Activated gamma-delta T cell (primary cell): Measurements from ENCODE around the gene OR1J1.

ENCODE experiments used
- DNase-seq: peaks from one replicate; lab custom pipeline; 2025; lab: John Stamatoyannopoulos, UW

Gene OR1J1

GRCh38 chr9:122445155-122445749, 32.5 kb downstream of the OR1J1 start:
- no peak for DNase-seq

DNA sequence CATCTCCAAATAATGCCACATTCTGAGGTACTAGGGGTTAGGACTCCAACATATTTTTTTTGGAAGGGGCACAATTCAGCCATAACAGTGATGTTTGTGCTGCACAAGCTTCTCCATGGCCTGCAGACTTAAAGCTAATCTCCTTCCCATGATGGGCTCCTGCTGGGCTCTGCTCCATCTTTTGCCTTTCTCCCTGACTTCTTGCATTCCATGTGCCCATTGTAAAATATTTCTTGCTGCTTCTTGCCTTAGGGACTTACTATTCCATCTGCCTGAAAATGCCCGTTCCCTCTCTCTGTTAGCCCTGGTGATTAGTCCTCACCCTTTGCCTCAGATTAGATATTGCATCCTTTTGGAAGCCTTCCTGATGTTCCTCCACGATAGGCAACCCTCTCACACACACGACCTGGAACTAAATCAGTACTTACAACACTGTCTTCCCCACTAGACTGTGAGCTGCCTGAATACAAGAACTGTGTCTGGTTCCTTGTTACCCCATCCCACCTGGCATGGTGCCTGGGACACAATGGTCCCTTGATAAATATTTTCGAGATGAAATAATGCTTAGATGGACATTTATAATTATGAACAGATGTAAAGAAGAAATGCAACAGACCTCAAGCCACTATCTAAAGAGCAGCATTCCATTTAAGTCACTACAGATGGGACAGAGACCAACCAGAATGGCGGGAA, 33.5 kb downstream of the OR1J1 start:
- DNase-seq: no peak

DNA sequence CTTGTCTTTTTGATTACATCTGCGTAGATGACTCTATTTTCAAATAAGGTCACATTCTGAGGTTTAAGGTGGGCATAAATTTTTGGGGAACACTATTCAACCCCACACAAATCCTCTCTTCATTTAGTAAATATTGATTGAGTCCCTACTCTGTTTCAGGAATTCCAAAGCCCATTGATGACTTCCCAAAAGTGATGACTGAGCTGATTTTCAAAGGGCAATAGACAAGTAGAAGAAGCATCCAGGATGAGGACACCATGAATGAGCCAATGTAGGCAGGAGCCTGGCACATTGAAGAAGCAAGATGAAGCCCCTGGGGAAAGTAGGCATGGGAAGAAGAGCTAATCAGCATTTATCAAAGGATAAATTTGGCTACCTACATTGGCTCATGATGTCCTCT, 35.2 kb downstream of the OR1J1 start:
- no peak for DNase-seq
